Fibroblast of the aortic adventitia (primary cell): ENCODE measurements around the gene ACOX1. TPM values are rescaled to one million over a fixed set of nuclear protein-coding genes. Genes with fewer than 3 reads are reported as not detected.

Source experiments
- DNase-seq: peaks from one replicate; pipeline ENCODE4 v3.0.0-alpha.2; 2010; ENCODE audit warnings: low read depth
- H3K4me3 ChIP-seq: 2 replicates; pipeline ENCODE4 v1.5.1; 2011; ENCODE audit warnings: low read depth, mild to moderate bottlenecking, control low read depth, low read length, moderate library complexity
- total RNA-seq: library from RNA; depleted of rRNA; stranded (reverse); fragments of >200 nt; gene quantifications from 2 replicates; pipeline ENCODE4 v1.2.3, GENCODE V29; 2012; ENCODE audit warnings: low replicate concordance
- TF ChIP-seq, protein P1 (sequence below): IDR thresholded peaks from 2 replicates; pipeline ENCODE4 v1.5.1; 2011; ENCODE audit warnings: mild to moderate bottlenecking, low read length, control low read depth, inconsistent platforms; ENCODE audit not compliant: insufficient read depth

Gene ACOX1
- total RNA-seq, 1 donor = 61.5 TPM

GRCh38 chr17:75933808-75934207 is 45.2 kb downstream of the ACOX1 start:
- no peak for DNase-seq
- TF ChIP-seq, protein P1, sequence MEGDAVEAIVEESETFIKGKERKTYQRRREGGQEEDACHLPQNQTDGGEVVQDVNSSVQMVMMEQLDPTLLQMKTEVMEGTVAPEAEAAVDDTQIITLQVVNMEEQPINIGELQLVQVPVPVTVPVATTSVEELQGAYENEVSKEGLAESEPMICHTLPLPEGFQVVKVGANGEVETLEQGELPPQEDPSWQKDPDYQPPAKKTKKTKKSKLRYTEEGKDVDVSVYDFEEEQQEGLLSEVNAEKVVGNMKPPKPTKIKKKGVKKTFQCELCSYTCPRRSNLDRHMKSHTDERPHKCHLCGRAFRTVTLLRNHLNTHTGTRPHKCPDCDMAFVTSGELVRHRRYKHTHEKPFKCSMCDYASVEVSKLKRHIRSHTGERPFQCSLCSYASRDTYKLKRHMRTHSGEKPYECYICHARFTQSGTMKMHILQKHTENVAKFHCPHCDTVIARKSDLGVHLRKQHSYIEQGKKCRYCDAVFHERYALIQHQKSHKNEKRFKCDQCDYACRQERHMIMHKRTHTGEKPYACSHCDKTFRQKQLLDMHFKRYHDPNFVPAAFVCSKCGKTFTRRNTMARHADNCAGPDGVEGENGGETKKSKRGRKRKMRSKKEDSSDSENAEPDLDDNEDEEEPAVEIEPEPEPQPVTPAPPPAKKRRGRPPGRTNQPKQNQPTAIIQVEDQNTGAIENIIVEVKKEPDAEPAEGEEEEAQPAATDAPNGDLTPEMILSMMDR = no peak
- H3K4me3 ChIP-seq = no peak overlapping the region

DNA sequence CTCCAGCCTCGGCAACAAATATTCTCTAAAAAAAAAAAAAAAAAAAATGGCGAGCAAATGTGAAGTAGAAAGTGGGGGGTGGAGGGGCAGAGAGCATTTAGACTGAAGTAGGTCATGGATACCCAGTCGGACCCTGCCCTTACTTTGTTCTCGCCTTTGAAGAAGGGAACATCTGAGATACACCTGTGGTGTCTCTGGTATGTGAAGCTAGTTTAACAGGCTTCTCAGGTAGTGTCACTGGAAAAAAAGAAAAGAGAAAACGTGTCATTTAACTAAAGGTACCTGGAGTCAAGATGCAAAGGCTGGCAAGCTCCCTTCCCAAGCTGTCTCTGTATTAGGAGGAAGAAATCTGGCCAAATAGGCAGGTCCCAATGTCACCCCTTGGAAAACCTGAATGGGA is 46.1 kb downstream of the ACOX1 start:
- no peak overlapping the region for H3K4me3 ChIP-seq
- no peak for DNase-seq

DNA sequence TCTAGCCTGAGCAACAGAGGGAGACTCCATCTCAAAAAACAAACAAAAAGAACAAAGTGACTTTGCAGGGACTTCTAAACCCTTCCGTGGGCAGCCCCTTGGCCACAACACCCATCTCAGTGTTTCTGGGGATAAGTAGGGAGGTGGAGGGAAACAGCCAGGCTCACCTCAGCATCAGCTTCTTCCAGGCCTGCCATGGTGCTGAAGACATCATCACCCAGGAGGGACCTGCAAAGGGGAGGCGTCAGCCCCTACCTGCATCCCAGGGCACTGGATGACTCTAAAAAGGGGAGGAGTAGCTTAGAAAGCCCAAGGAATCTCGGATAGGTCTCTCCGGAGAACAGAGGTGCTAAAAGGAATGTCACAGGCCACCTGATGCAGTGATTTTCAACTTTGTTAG is 47.9 kb downstream of the ACOX1 start:
- H3K4me3 ChIP-seq = no peak overlapping the region
- no peak for DNase-seq
- TF ChIP-seq, protein P1 = no peak

More for the DNA sequence above, 46.1 kb downstream of the ACOX1 start:
- TF ChIP-seq, protein P1 = no peak

DNA sequence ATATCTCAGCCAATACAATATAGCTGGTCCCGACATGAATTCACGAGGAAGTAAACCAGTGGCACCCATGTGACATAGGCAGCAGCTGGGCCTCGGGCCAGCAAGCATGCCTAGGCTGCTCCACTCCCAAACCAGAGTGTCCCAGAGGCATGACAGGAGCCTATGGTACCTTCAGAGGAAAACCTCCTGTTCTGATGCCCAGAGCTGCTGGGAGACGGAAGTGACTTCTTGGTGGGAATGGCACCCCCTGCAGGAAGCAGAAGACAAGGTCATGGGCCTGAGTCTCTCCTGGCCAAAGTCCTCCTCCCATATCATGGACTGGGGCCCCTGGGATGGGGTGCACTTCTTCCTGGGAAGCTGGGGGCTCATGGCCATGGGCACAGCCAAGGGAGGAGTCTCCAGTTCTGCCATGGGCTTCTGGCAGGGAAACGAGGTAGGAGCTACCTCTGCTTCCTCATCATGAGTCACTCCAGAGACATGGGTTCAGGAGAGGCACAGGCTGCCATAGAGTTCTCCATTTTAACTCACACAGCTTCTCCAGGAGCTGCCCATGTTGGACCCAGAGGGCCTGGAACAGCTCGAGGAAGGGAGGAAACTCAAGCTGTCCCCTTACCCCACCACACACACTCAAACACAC is 51.6 kb downstream of the ACOX1 start:
- H3K4me3 ChIP-seq = no peak overlapping the region
- DNase-seq = peak; percentile 7
- TF ChIP-seq, protein P1 = peak; percentile 27

GRCh38 chr17:75926456-75926855 is 52.5 kb downstream of the ACOX1 start:
- H3K4me3 ChIP-seq = no peak overlapping the region
- no peak for DNase-seq
- TF ChIP-seq, protein P1 = no peak

DNA sequence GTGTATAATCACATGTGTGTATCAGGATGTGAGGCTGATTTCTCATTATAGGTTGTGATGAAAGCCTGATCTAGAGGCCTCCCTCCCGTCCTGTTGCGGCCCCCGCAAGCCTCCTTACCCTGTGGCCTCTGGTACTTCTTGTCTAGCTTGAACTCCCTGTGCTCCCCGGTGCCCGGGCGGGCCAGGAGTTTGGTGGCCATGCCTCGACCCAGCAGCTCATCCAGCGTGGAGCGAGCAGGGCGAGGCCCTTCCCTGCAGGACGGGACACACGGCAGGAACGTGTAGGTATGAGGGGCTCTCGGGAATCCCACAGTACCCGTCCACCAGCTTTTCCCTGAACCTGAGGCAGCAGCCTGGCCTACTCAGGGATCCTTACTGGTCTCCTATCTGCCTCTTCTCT is 53.1 kb downstream of the ACOX1 start:
- no peak for DNase-seq
- TF ChIP-seq, protein P1 = no peak
- no peak overlapping the region for H3K4me3 ChIP-seq

DNA sequence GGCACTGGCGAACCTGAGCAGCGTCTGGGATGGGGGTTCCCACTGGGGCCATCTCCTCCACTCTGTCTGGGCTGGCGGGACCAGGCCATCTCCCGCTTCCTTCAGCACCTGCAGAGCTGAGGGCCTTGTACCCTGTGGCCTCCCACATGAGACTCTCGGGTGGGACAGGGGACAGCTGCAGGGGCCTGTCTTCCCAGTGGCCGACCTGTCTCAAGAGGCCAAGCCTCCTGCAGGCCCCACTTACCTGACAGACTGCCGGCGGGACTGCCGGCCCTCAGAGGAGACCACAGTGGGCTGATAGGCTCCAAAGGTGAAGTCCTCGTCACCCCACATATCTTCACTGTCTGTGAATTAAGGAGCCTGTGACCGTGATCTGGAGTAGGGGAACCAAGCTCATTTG is 53.9 kb downstream of the ACOX1 start:
- no peak for DNase-seq
- TF ChIP-seq, protein P1 = no peak
- H3K4me3 ChIP-seq = no peak overlapping the region
